ENCODE results near the gene DPM2. TPM values are rescaled to one million over a fixed set of nuclear protein-coding genes. Genes with fewer than 3 reads are reported as not detected.

Gene DPM2
- total and polyA plus RNA-seq, 2 experiments from 2014 or later, result 36.6 to 92.4 TPM

- peaks cover 2% of the 10 kb centered on the region; the same call in 1 of the 2 replicates for H4K20me1 ChIP-seq (replicated peaks; ENCODE audit: insufficient read depth)
- TF ChIP-seq CTCF (conservative IDR thresholded peaks at IDR 0.05; ENCODE audit: low read depth in 2 of 2), result peak; percentile 17 to 52; a peak in 2 of 4 replicates
- TF ChIP-seq NANOG (IDR thresholded peaks at IDR 0.05; ENCODE audit: borderline replicate concordance), result no peak
- H3K36me3 ChIP-seq (ENCODE audit: insufficient read depth), result no peaks in the 10 kb centered on the region
- Mint-ChIP-seq H3K4me3 (no peak overlapping the region; the same call in 2 of the 3 replicates), H3K4me1 (0 out of 3 replicates have a peak, but pooled peaks cover 4% of the 10 kb centered on the region), H3K36me3 (ENCODE audit: low read depth) (peaks cover 19% of the 10 kb centered on the region; the same call in 2 of the 3 replicates), H3K27ac (no peak overlapping the region; the same call in 1 of the 2 replicates), H3K9me3 (no peaks in the 10 kb centered on the region; the same call in 2 of the 3 replicates), H3K27me3 (ENCODE audit: insufficient read depth, low read depth, poor library complexity) (peaks cover 7% of the 10 kb centered on the region)
- H3K27me3 ChIP-seq (ENCODE audit: insufficient read depth), result no peaks in the 10 kb centered on the region
- DNase-seq (ENCODE audit: low spot score) (peak; percentile 36), ATAC-seq (no peak)
- H3K27ac ChIP-seq (ENCODE audit: low read depth), result no peak overlapping the region
- no peaks in the 10 kb centered on the region for H3K79me2 ChIP-seq (replicated peaks; ENCODE audit: insufficient read depth)
- no peak overlapping the region for H3K4me3 ChIP-seq
- H3F3A ChIP-seq (replicated peaks; ENCODE audit: low read depth), result no peaks in the 10 kb centered on the region
- no peak overlapping the region for H3K4me2 ChIP-seq
- H3K9me2 ChIP-seq (ENCODE audit: insufficient read depth), result no peaks in the 10 kb centered on the region
- no peaks in the 10 kb centered on the region; the same call in 1 of the 2 replicates for H3K4me1 ChIP-seq (ENCODE audit: insufficient read depth)
- no peak overlapping the region for H2AFZ ChIP-seq
These were observed 26.9 kb downstream of the DPM2 start for GRCh38 chr9:127910613-127911205.

- Histone ChIP-seq H4K20me1 (replicated peaks; ENCODE audit: insufficient read depth) (peaks cover 2% of the 10 kb centered on the region; the same call in 1 of the 2 replicates), H3K4me2 (no peak overlapping the region), H3K9me2 (ENCODE audit: insufficient read depth) (no peaks in the 10 kb centered on the region), H3K27ac (ENCODE audit: low read depth) (no peak overlapping the region), H3K36me3 (ENCODE audit: insufficient read depth) (no peaks in the 10 kb centered on the region), H3K4me1 (ENCODE audit: insufficient read depth) (peaks cover 2% of the 10 kb centered on the region), H2AFZ (no peak overlapping the region), H3K4me3 (no peak overlapping the region), H3K79me2 (replicated peaks; ENCODE audit: insufficient read depth) (no peaks in the 10 kb centered on the region), H3K27me3 (ENCODE audit: insufficient read depth) (no peaks in the 10 kb centered on the region), H3F3A (replicated peaks; ENCODE audit: low read depth) (0 out of 2 replicates have a peak, but pooled peaks cover under 1% of the 10 kb centered on the region)
- Mint-ChIP-seq H3K36me3 (ENCODE audit: low read depth) (peaks cover 19% of the 10 kb centered on the region; the same call in 2 of the 3 replicates), H3K27me3 (ENCODE audit: insufficient read depth, low read depth, poor library complexity) (peaks cover 9% of the 10 kb centered on the region), H3K4me3 (no peak overlapping the region), H3K27ac (no peak overlapping the region), H3K4me1 (peaks cover 8% of the 10 kb centered on the region; the same call in 1 of the 3 replicates), H3K9me3 (no peaks in the 10 kb centered on the region; the same call in 2 of the 3 replicates)
- DNase-seq (ENCODE audit: low spot score) (no peak), ATAC-seq (no peak)
- TF ChIP-seq ETS1 (IDR thresholded peaks at IDR 0.05) (no peak), CREB1 (CRISPR knock-in tag; IDR thresholded peaks at IDR 0.05; ENCODE audit: low read depth) (no peak)
These were observed 27.8 kb downstream of the DPM2 start for GRCh38 chr9:127909839-127910273.

GRCh38 chr9:127908660-127908926 lies 29.1 kb downstream of the DPM2 start:
- peaks cover 2% of the 10 kb centered on the region; the same call in 1 of the 2 replicates for H4K20me1 ChIP-seq (replicated peaks; ENCODE audit: insufficient read depth)
- H3K4me3 Mint-ChIP-seq, result no peak overlapping the region
- peaks cover 12% of the 10 kb centered on the region for H3K4me1 Mint-ChIP-seq
- H3K4me2 ChIP-seq, result no peak overlapping the region
- H3K27me3 Mint-ChIP-seq (ENCODE audit: insufficient read depth, low read depth, poor library complexity), result peaks cover 13% of the 10 kb centered on the region
- H3K27ac ChIP-seq (ENCODE audit: low read depth), result no peak overlapping the region
- no peaks in the 10 kb centered on the region; the same call in 2 of the 3 replicates for H3K9me3 Mint-ChIP-seq
- no peak for ATAC-seq
- no peak overlapping the region for H2AFZ ChIP-seq
- no peaks in the 10 kb centered on the region for H3K27me3 ChIP-seq (ENCODE audit: insufficient read depth)
- no peak overlapping the region for H3K4me3 ChIP-seq
- no peak overlapping the region for H3K27ac Mint-ChIP-seq
- no peak for DNase-seq (ENCODE audit: low spot score)
- peaks cover 14% of the 10 kb centered on the region for H3K4me1 ChIP-seq (ENCODE audit: insufficient read depth)
- no peaks in the 10 kb centered on the region for H3K79me2 ChIP-seq (replicated peaks; ENCODE audit: insufficient read depth)
- no peaks in the 10 kb centered on the region for H3K9me2 ChIP-seq (ENCODE audit: insufficient read depth)
- H3F3A ChIP-seq (replicated peaks; ENCODE audit: low read depth), result 0 out of 2 replicates have a peak, but pooled peaks cover 13% of the 10 kb centered on the region
- H3K36me3 ChIP-seq (ENCODE audit: insufficient read depth), result no peaks in the 10 kb centered on the region
- peaks cover 19% of the 10 kb centered on the region; the same call in 2 of the 3 replicates for H3K36me3 Mint-ChIP-seq (ENCODE audit: low read depth)
- no peak for TF ChIP-seq EZH2phosphoT487 (IDR thresholded peaks at IDR 0.05; ENCODE audit: unreplicated experiment)
- no peak for TF ChIP-seq STAT1 (IDR thresholded peaks at IDR 0.05; ENCODE audit: unreplicated experiment)
- TF ChIP-seq NANOG (IDR thresholded peaks at IDR 0.05; ENCODE audit: borderline replicate concordance), result no peak
- no peak for TF ChIP-seq JUNB (IDR thresholded peaks at IDR 0.05; ENCODE audit: unreplicated experiment)
- TF ChIP-seq CTCF (conservative IDR thresholded peaks at IDR 0.05; ENCODE audit: low read depth in 2 of 2), result no peak
- no peak for TF ChIP-seq ZNF114 (CRISPR knock-in tag; IDR thresholded peaks at IDR 0.05)
